Sigmoid colon (tissue), 4 donors: ENCODE measurements around the gene ABCA2.

Experiments used
- CTCF ChIP-seq, 4 experiments: fragments of 450-650 bp in 3 of 4; fragments of 200-600 bp in 1 of 4; IDR thresholded peaks; one replicate each; pipeline ENCODE4 v1.5.1; 2016 to 2019; ENCODE audit warnings: antibody characterized with exemption in 4 of 4, mild to moderate bottlenecking in 3 of 4, moderate library complexity in 2 of 4
- POLR2A ChIP-seq, 2 donors: fragments of 450-650 bp; IDR thresholded peaks; one replicate each; pipeline ENCODE4 v1.6.1; 2016; ENCODE audit warnings: antibody characterized with exemption in 2 of 2, mild to moderate bottlenecking in 2 of 2, moderate library complexity in 2 of 2
- POLR2AphosphoS5 ChIP-seq, 4 donors: sonication (generic); formaldehyde crosslinking; IDR thresholded peaks; one replicate each; pipeline ENCODE4 v1.6.1; 2017; ENCODE audit warnings: antibody characterized with exemption in 4 of 4

DNA sequence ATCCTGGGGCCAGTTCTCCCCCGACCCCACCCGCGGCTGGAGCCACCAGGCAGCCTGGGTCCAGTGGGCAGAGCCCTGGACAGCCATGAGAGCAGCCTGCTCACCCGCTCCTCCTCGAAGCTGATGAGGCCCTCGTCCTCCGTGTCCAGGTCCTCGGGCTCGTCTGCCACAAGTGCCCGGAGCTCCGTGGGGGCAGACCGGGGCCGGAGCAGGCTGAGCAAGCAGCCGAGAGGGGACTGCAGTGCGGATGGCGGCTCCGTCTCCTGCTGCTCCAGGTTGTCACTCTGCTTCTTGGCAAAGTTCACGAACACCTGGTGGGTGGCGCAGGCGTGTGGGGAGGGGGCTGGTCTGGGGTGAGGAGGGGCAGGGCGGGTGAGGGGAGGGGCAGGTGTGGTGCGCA, 19.7 kb downstream of the ABCA2 start:
- no peak for TF ChIP-seq POLR2A (IDR thresholded peaks at IDR 0.05)
- no peak for TF ChIP-seq CTCF (IDR thresholded peaks at IDR 0.05)
- no peak for TF ChIP-seq POLR2AphosphoS5 (IDR thresholded peaks at IDR 0.05)
